CD4-positive, alpha-beta T cell treated with Interleukin-6 at 100 ng/mL for 8 hours (primary cell): ENCODE measurements around the gene ZFP3.
"Not testable (repeated sequence)": the region's sequence is repeated elsewhere in the genome, so short reads cannot be mapped to it uniquely, and the experiment has no call there.

Experiments used
- DNase-seq: peaks from one replicate; pipeline ENCODE4 v3.0.0-alpha.2; 2020; ENCODE audit warnings: mixed read lengths, low spot score

The ZFP3 gene

GRCh38 chr17:5138616-5139457 is 60.6 kb downstream of the ZFP3 start:
- DNase-seq = no peak

DNA sequence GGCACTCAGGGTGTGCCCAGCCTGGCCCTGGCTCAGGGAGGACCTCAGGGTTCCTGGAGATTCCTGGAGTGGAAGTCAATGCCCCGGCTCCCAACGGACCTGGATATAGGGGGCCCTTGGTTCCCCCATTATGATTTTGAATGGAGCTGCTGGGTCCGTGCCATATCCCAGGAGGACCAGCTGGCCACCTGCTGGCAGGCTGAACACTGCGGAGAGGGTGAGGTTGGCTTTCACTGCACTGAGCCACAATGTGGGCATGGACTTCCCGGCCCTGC is 61.1 kb downstream of the ZFP3 start:
- no peak for DNase-seq

DNA sequence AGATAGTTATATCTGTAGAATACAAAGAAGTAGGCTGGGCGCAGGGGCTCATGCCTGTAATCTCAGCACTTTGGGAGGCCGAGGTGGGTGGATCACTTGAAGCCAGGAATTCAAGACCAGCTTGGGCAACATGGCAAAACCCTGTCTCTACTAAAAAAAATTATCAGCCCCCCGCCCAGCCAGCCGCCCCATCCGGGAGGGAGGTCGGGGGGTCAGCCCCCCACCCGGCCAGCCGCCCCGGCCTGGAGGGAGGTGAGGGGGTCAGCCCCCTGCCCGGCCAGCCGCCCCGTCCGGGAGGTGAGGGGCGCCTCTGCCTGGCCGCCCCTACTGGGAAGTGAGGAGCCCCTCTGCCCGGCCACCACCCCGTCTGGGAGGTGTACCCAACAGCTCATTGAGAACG is 64.6 kb downstream of the ZFP3 start:
- DNase-seq = not testable (repeated sequence)
